RWPE2 (cell line): ENCODE results near the gene OSBPL10.

Source experiments
- ATAC-seq: fragments of 200-7000 bp; cut with Tn5 transposase; 3 replicates; pipeline ENCODE4 v1.9.1; 2021; ENCODE audit warnings: low read depth
- DNase-seq: peaks from one replicate; pipeline ENCODE4 v3.0.0-alpha.2; 2020; ENCODE audit warnings: low spot score
- H3K27ac ChIP-seq: fragments of 450-650 bp; 2 replicates; pipeline ENCODE4 v1.5.1; 2017; ENCODE audit warnings: mild to moderate bottlenecking; ENCODE audit not compliant: poor library complexity, severe bottlenecking
- H3K27me3 ChIP-seq: fragments of 250-450 bp; sonication (Bioruptor Pico); 2 replicates; pipeline ENCODE4 v1.5.1; 2021; ENCODE audit warnings: mild to moderate bottlenecking, moderate library complexity; ENCODE audit not compliant: insufficient read depth, poor library complexity, severe bottlenecking
- H3K36me3 ChIP-seq: fragments of 250-450 bp; sonication (Bioruptor Pico); 2 replicates; pipeline ENCODE4 v1.5.1; 2020; ENCODE audit warnings: low read depth, mild to moderate bottlenecking, moderate library complexity
- H3K4me1 ChIP-seq: fragments of 250-450 bp; sonication (Bioruptor Pico); 2 replicates; pipeline ENCODE4 v1.5.1; 2021; ENCODE audit warnings: mild to moderate bottlenecking, moderate library complexity; ENCODE audit not compliant: insufficient read depth, poor library complexity, severe bottlenecking
- H3K4me3 ChIP-seq: fragments of 250-450 bp; sonication (Bioruptor Pico); 2 replicates; pipeline ENCODE4 v1.5.1; 2021; ENCODE audit warnings: mild to moderate bottlenecking, moderate library complexity; ENCODE audit not compliant: severe bottlenecking
- H3K9me3 ChIP-seq: fragments of 250-450 bp; sonication (Bioruptor Pico); 2 replicates; pipeline ENCODE4 v1.5.1; 2021; ENCODE audit warnings: mild to moderate bottlenecking, moderate library complexity; ENCODE audit not compliant: severe bottlenecking
- TF ChIP-seq, protein P1 (sequence below): fragments of 450-650 bp; IDR thresholded peaks from one replicate; pipeline ENCODE4 v1.5.1; 2017; ENCODE audit warnings: mild to moderate bottlenecking, moderate library complexity; ENCODE audit not compliant: poor library complexity, severe bottlenecking

The OSBPL10 gene

DNA sequence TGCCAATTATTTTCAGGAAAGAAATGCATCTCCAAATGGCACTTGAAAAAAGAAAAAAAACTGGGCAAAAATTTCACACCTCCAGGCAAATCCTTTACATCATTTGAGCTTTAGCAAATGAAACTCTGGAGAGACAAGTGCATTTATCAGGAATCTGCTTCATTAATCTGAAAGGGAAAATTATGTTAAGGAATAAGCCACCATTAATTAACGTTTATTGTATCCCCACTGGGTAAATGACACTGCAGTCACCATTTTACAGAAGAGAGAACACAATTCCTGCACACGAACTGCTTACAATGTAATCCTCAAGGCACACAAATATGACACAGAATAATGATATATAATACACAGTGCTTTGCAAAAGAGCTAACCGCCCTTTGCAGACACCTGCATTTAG lies 217.3 kb downstream of the OSBPL10 start:
- Histone ChIP-seq H3K4me3 (no peak overlapping the region), H3K4me1 (no peaks in the 10 kb centered on the region), H3K36me3 (peaks cover 6% of the 10 kb centered on the region), H3K9me3 (no peaks in the 10 kb centered on the region), H3K27me3 (no peaks in the 10 kb centered on the region), H3K27ac (no peak overlapping the region)
- TF ChIP-seq, protein P1, sequence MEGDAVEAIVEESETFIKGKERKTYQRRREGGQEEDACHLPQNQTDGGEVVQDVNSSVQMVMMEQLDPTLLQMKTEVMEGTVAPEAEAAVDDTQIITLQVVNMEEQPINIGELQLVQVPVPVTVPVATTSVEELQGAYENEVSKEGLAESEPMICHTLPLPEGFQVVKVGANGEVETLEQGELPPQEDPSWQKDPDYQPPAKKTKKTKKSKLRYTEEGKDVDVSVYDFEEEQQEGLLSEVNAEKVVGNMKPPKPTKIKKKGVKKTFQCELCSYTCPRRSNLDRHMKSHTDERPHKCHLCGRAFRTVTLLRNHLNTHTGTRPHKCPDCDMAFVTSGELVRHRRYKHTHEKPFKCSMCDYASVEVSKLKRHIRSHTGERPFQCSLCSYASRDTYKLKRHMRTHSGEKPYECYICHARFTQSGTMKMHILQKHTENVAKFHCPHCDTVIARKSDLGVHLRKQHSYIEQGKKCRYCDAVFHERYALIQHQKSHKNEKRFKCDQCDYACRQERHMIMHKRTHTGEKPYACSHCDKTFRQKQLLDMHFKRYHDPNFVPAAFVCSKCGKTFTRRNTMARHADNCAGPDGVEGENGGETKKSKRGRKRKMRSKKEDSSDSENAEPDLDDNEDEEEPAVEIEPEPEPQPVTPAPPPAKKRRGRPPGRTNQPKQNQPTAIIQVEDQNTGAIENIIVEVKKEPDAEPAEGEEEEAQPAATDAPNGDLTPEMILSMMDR: no peak
- ATAC-seq (no peak), DNase-seq (no peak)

DNA sequence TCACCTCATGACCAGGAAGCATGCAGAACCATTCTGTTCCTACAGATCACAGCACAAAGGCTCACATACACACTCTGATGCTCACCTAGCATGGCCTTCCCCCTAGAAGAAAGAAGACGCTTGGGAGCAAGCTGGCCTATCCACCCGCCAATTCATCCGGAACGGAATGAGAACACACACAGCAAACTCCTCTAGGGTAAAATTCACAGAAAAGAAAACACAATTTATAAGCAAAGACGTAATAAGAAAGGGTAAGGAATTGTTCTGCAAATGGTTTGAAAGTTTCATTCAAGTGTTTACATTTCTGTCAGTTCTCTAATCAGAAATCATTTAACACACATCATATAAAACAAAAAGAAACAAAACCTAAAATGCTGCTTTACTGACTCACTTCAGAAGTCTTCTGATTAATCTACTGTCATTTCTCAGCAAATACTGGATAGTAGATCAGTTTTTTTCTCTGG lies 218.1 kb downstream of the OSBPL10 start:
- H3K27ac ChIP-seq: no peak overlapping the region
- TF ChIP-seq, protein P1: no peak
- no peaks in the 10 kb centered on the region for H3K9me3 ChIP-seq
- ATAC-seq (no peak), DNase-seq (no peak)
- H3K4me3 ChIP-seq: no peak overlapping the region
- peaks cover 10% of the 10 kb centered on the region for H3K36me3 ChIP-seq
- no peaks in the 10 kb centered on the region for H3K4me1 ChIP-seq
- no peaks in the 10 kb centered on the region for H3K27me3 ChIP-seq

DNA sequence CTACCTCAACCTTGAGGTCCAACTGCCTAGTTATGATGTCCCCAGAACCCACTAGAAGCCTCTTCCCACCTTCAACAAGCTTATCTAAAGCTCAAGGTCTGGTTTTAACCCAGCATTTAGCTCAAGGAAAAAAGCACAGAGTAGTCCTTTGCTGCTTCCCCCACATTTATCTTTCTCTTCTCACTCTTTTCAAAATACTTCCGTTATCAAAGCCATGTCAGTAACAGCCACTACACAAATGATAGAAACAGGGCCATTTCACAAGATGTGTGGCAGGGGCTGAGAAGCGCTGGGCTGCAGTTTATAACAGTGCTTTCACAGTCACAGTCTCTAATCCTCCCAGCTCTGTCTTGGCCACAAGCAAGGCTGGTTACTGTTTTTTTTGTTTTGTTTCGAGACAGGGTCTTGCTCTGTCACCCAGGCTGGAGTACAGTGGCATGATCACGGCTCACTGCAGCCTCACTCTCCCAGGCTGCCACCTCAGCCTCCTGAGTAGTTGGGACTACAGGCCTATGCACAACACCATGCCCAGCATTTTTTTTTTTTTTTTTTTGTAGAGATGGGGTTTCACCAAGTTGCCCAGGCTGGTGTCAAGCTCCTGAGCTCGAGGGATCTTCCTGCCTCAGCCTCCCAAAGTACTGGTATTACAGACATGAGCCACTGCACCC lies 218.8 kb downstream of the OSBPL10 start:
- DNase-seq (no peak), ATAC-seq (no peak)
- Histone ChIP-seq H3K4me1 (no peaks in the 10 kb centered on the region), H3K27me3 (no peaks in the 10 kb centered on the region), H3K36me3 (peaks cover 16% of the 10 kb centered on the region), H3K27ac (no peak overlapping the region), H3K4me3 (no peak overlapping the region), H3K9me3 (no peaks in the 10 kb centered on the region)
- TF ChIP-seq, protein P1: no peak

DNA sequence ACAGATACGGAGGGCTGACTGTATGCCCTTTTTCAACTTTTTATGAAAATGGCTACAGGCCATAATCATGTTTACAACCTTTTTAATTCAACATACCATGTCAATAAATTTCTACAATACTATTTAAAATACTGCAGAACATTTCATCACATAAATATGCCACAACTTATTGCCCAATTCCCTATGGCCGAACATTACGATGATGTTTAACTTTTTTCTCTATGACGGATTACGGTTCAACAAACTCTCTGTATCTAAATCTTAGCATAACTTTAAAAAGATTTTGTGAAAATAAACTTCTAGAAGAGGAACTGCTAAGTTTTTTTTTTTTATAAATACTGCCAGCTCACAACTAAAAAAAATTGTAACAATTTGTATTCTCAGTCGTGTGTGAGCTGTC lies 220.4 kb downstream of the OSBPL10 start:
- ATAC-seq (no peak), DNase-seq (no peak)
- H3K36me3 ChIP-seq: peaks cover 26% of the 10 kb centered on the region
- H3K9me3 ChIP-seq: no peaks in the 10 kb centered on the region
- no peaks in the 10 kb centered on the region for H3K27me3 ChIP-seq
- TF ChIP-seq, protein P1: no peak
- no peak overlapping the region for H3K27ac ChIP-seq
- no peaks in the 10 kb centered on the region for H3K4me1 ChIP-seq
- H3K4me3 ChIP-seq: no peak overlapping the region

DNA sequence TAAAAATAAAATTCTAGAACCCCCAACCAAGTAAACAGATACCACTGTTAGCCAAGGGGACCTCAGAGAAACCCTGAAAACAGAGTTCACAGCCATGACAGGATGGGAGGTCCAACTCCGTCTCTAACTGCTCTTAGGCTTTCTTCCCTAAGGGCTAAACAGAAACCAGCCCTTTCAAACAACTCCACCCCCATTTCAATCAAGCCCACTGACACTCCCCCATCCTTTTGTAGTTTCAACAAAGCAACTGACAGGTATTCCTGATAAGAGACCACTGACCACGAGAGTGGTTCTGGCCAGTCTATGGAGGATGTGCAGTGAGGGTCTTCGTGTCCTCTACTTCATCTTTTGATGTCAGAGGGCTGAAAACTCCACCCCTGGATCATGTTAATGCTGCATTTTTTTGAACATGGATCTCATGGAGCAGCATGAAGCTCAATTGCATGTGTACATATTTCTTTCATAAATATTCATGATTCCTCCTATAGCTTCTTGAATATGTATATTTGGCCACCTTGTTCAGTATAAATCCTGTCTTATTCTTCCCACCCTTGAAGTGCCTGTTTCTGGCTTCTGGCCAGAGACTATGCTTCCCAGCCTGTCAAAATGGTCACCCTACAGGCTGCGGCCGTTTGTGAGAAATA lies 222.6 kb downstream of the OSBPL10 start:
- no peaks in the 10 kb centered on the region for H3K9me3 ChIP-seq
- DNase-seq (no peak), ATAC-seq (no peak)
- H3K4me3 ChIP-seq: no peak overlapping the region
- no peaks in the 10 kb centered on the region for H3K27me3 ChIP-seq
- TF ChIP-seq, protein P1: no peak
- peaks cover 26% of the 10 kb centered on the region for H3K36me3 ChIP-seq
- H3K27ac ChIP-seq: no peak overlapping the region
- H3K4me1 ChIP-seq: no peaks in the 10 kb centered on the region
